GM21717 (cell line): Measurements from ENCODE around the gene ACTN1.

Source experiments
- ATAC-seq: cut with Tn5 transposase; IDR thresholded peaks from one replicate; pipeline ENCODE4 v1.9.1; 2021; ENCODE audit warnings: mild to moderate bottlenecking, moderate library complexity; ENCODE audit not compliant: unreplicated experiment

ACTN1 gene

GRCh38 chr14:68937471-68938270 lies 41.4 kb downstream of the ACTN1 start:
- no peak for ATAC-seq

GRCh38 chr14:68936980-68937379 lies 42.1 kb downstream of the ACTN1 start:
- no peak for ATAC-seq

GRCh38 chr14:68936476-68936875 lies 42.6 kb downstream of the ACTN1 start:
- ATAC-seq = no peak

- ATAC-seq = no peak
Measured at GRCh38 chr14:68935761-68936214, 43.3 kb downstream of the ACTN1 start.

GRCh38 chr14:68934066-68934465 lies 45.0 kb downstream of the ACTN1 start:
- ATAC-seq = no peak

GRCh38 chr14:68932686-68933085 lies 46.4 kb downstream of the ACTN1 start:
- ATAC-seq = no peak

GRCh38 chr14:68932231-68932630 lies 46.9 kb downstream of the ACTN1 start:
- ATAC-seq = no peak

- no peak for ATAC-seq
Measured at GRCh38 chr14:68931474-68932051, 47.5 kb downstream of the ACTN1 start.

GRCh38 chr14:68931063-68931462 lies 48.0 kb downstream of the ACTN1 start:
- ATAC-seq = no peak

- ATAC-seq = no peak
Measured at GRCh38 chr14:68929623-68930307, 49.3 kb downstream of the ACTN1 start.

GRCh38 chr14:68928770-68929550 lies 50.1 kb downstream of the ACTN1 start:
- no peak for ATAC-seq

GRCh38 chr14:68927956-68928675 lies 51.0 kb downstream of the ACTN1 start:
- ATAC-seq = no peak

GRCh38 chr14:68927089-68927488 lies 52.0 kb downstream of the ACTN1 start:
- no peak for ATAC-seq

GRCh38 chr14:68926236-68926635 lies 52.9 kb downstream of the ACTN1 start:
- no peak for ATAC-seq

GRCh38 chr14:68925373-68925772 lies 53.7 kb downstream of the ACTN1 start:
- ATAC-seq = no peak

- no peak for ATAC-seq
Measured at GRCh38 chr14:68924186-68925158, 54.6 kb downstream of the ACTN1 start.

- ATAC-seq = no peak
Measured at GRCh38 chr14:68922886-68923285, 56.2 kb downstream of the ACTN1 start.

GRCh38 chr14:68922201-68922621 lies 56.9 kb downstream of the ACTN1 start:
- no peak for ATAC-seq

GRCh38 chr14:68921666-68922065 lies 57.4 kb downstream of the ACTN1 start:
- no peak for ATAC-seq
